Glutamatergic neuron (in vitro differentiated cells): ENCODE data around the gene TAOK3. TPM values are rescaled to one million over a fixed set of nuclear protein-coding genes. Genes with fewer than 3 reads are reported as not detected.
"Not testable (repeated sequence)": the region's sequence is repeated elsewhere in the genome, so short reads cannot be mapped to it uniquely, and the experiment has no call there.

Source experiments
- DNase-seq: peaks from one replicate; pipeline ENCODE4 v3.0.0; 2022
- H3K27ac Mint-ChIP-seq: one replicate; pipeline ENCODE4 v1.8.0; 2020; ENCODE audit warnings: mild to moderate bottlenecking, mixed read lengths, inconsistent platforms; ENCODE audit not compliant: unreplicated experiment
- H3K27me3 Mint-ChIP-seq: one replicate; pipeline ENCODE4 v1.8.0; 2020; ENCODE audit warnings: mild to moderate bottlenecking, moderate library complexity, mixed read lengths, inconsistent platforms; ENCODE audit not compliant: unreplicated experiment
- H3K36me3 Mint-ChIP-seq: one replicate; pipeline ENCODE4 v1.8.0; 2020; ENCODE audit warnings: mild to moderate bottlenecking, mixed read lengths, inconsistent platforms; ENCODE audit not compliant: unreplicated experiment
- H3K4me1 Mint-ChIP-seq: one replicate; pipeline ENCODE4 v1.8.0; 2020; ENCODE audit warnings: mild to moderate bottlenecking, low read depth, mixed read lengths, inconsistent platforms; ENCODE audit not compliant: unreplicated experiment
- H3K4me3 Mint-ChIP-seq: one replicate; pipeline ENCODE4 v1.8.0; 2020; ENCODE audit warnings: mild to moderate bottlenecking, mixed read lengths, inconsistent platforms; ENCODE audit not compliant: unreplicated experiment
- H3K9me3 Mint-ChIP-seq: one replicate; pipeline ENCODE4 v1.8.0; 2020; ENCODE audit warnings: mild to moderate bottlenecking, moderate library complexity, mixed read lengths, inconsistent platforms; ENCODE audit not compliant: unreplicated experiment
- CTCF ChIP-seq: fragments of 200-600 bp; sonication (generic); IDR thresholded peaks from one replicate; pipeline ENCODE4 v1.5.0; 2021; ENCODE audit not compliant: partially characterized antibody, unreplicated experiment
- total RNA-seq: library from RNA; stranded (reverse); fragmentation: NEBNext Ultra II Directional; extraction: Animal tissue kit (Norgen Biotek cat#: 25700); gene quantifications from one replicate; pipeline ENCODE4 v1.2.1, GENCODE V29; 2021; ENCODE audit not compliant: unreplicated experiment

The TAOK3 gene
- total RNA-seq, 1 donor from 2014 or later, result 13.1 TPM

DNA sequence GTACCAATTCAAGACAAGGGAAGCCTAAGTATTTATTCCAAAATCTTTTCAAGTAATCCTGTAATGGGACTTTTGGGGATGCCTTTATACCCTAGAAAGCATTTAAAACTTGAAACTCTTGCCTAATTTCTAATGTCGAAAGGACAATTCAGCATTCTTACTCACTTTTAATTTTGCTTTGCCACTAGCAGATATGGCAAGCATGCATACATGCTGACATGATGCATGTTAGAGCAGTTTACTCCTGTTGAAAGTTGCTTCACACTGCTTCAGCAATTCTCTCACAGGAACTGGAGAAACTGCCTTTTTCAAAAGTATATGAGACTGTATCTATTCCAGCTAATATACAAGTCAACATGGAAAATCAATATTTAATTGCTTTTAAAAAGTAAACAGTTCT is 79.9 kb downstream of the TAOK3 start:
- Mint-ChIP-seq H3K27ac (no peak overlapping the region), H3K4me3 (no peak overlapping the region), H3K36me3 (no peaks in the 10 kb centered on the region), H3K9me3 (no peaks in the 10 kb centered on the region), H3K4me1 (no peaks in the 10 kb centered on the region), H3K27me3 (no peaks in the 10 kb centered on the region)
- TF ChIP-seq CTCF, result no peak
- DNase-seq, result no peak

GRCh38 chr12:118290130-118290529 is 82.6 kb downstream of the TAOK3 start:
- no peaks in the 10 kb centered on the region for H3K27me3 Mint-ChIP-seq
- TF ChIP-seq CTCF, result no peak
- no peaks in the 10 kb centered on the region for H3K4me1 Mint-ChIP-seq
- no peaks in the 10 kb centered on the region for H3K36me3 Mint-ChIP-seq
- H3K27ac Mint-ChIP-seq, result no peak overlapping the region
- no peak overlapping the region for H3K4me3 Mint-ChIP-seq
- H3K9me3 Mint-ChIP-seq, result no peaks in the 10 kb centered on the region
- no peak for DNase-seq

- H3K4me1 Mint-ChIP-seq, result no peaks in the 10 kb centered on the region
- no peaks in the 10 kb centered on the region for H3K9me3 Mint-ChIP-seq
- no peak overlapping the region for H3K27ac Mint-ChIP-seq
- H3K36me3 Mint-ChIP-seq, result no peaks in the 10 kb centered on the region
- H3K27me3 Mint-ChIP-seq, result no peaks in the 10 kb centered on the region
- no peak overlapping the region for H3K4me3 Mint-ChIP-seq
- no peak for DNase-seq
- no peak for TF ChIP-seq CTCF
These were observed 84.5 kb downstream of the TAOK3 start for GRCh38 chr12:118288174-118288573.

DNA sequence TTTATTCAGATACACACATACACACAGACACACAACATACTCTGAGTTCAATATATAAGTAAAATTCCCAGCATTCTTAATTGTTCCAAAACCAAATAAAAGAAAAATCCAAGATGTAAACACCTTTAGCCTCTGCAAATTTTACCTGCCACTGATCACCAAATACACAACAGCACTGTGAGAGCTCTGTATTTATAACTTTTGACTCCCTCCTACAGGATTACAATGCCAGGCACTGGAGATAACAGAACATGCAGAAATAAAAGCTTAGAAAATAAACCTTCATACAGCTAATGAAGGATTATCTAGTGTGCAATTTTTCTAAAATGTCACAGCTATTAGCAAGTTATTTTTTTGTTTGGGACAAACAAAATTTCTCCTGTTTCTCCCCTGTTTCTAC is 85.0 kb downstream of the TAOK3 start:
- no peaks in the 10 kb centered on the region for H3K4me1 Mint-ChIP-seq
- DNase-seq, result no peak
- H3K27me3 Mint-ChIP-seq, result no peaks in the 10 kb centered on the region
- H3K9me3 Mint-ChIP-seq, result no peaks in the 10 kb centered on the region
- H3K27ac Mint-ChIP-seq, result no peak overlapping the region
- no peaks in the 10 kb centered on the region for H3K36me3 Mint-ChIP-seq
- H3K4me3 Mint-ChIP-seq, result no peak overlapping the region
- TF ChIP-seq CTCF, result no peak

DNA sequence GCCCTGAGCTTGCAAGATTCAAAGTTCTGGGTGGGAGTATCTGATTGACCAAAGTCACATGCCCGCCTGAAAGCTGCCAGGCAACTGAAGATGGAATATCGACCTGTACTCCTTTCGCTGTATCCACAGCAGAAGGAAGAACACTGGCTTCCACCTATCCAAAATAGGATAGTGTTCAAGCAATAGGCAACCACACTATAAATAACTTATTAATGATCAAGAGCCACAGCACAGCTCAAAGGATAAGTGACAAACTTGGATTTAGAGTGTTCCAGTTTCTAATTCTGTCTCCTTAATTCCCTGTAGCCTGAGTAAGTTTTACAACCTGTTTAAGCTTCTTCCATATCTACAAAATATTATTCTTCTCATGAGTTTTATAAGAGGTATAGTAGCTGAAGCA is 89.9 kb downstream of the TAOK3 start:
- no peaks in the 10 kb centered on the region for H3K36me3 Mint-ChIP-seq
- no peaks in the 10 kb centered on the region for H3K9me3 Mint-ChIP-seq
- no peaks in the 10 kb centered on the region for H3K27me3 Mint-ChIP-seq
- H3K4me3 Mint-ChIP-seq, result no peak overlapping the region
- no peak for DNase-seq
- no peak overlapping the region for H3K27ac Mint-ChIP-seq
- TF ChIP-seq CTCF, result no peak
- no peaks in the 10 kb centered on the region for H3K4me1 Mint-ChIP-seq

DNA sequence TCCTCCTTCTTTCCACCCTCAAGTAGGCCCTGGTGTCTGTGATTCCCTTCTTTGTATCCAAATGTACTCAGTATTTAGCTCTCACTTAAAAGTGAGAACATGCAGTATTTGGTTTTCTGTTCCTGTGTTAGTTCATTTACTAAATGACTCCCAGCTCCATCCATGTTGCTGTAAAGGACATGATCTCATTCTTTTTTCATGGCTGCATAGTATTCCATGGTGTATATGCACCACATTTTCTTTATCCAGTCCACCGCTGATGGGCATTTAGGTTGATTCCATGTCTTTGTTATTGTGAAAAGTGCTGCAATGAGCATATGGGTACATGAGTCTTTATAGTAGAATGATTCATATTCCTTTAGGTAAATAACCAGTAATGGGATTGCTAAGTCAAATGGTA is 94.4 kb downstream of the TAOK3 start:
- H3K4me3 Mint-ChIP-seq, H3K4me1 Mint-ChIP-seq, H3K9me3 Mint-ChIP-seq, H3K36me3 Mint-ChIP-seq, H3K27ac Mint-ChIP-seq, DNase-seq, H3K27me3 Mint-ChIP-seq: not testable (repeated sequence)
